ENCODE results near the gene KDM4E. TPM values are rescaled to one million over a fixed set of nuclear protein-coding genes. Genes with fewer than 3 reads are reported as not detected.
"Not testable (repeated sequence)": the region's sequence is repeated elsewhere in the genome, so short reads cannot be mapped to it uniquely, and the experiment has no call there.

Gene KDM4E
- under 1 TPM; 0.15 to 0.40 (median 0.23) TPM for polyA plus RNA-seq (ENCODE audit: insufficient read depth in 1 of 5, insufficient read length in 5 of 5, low replicate concordance in 1 of 5)
- long read RNA-seq, donor 1, result 0 reads
- long read RNA-seq, donor 2, result 0 reads
- long read RNA-seq, donor 3, result 0 reads
- long read RNA-seq, donor 4, result 0 reads
- long read RNA-seq, donor 5, result 0 reads
- long read RNA-seq, donor 6, result 0 reads
- long read RNA-seq, donor 7, result 0 reads
- long read RNA-seq, donor 8, result 0 reads

- DNase-seq, result no peak
Measured at GRCh38 chr11:95024958-95025357, at the start of gene KDM4E. Gene KDM4E (plus strand): TSS chr11:95025258. CDS start chr11:95025558, 300 bp downstream.

GRCh38 chr11:94975599-94975998 lies 49.5 kb upstream of the KDM4E start:
- DNase-seq, result no peak

DNA sequence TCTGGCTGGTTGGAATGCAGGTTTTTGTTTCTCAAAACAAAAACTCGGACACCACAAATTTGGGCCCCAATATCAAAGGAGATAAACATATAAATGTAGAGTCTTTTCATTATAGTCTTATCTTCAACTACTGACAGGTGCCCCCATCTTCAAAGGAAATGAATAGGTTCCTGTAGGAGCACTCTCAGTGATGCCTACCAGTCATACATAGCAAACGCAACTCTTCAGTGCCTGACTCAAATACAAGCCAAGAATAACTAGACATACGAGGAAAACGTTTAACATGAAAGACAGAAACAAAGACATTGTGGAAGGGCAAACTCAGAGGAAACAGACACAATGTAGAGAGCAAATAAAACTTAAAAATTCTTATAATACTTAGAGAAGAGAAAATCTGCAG lies 37.7 kb upstream of the KDM4E start:
- DNase-seq, result no peak

DNA sequence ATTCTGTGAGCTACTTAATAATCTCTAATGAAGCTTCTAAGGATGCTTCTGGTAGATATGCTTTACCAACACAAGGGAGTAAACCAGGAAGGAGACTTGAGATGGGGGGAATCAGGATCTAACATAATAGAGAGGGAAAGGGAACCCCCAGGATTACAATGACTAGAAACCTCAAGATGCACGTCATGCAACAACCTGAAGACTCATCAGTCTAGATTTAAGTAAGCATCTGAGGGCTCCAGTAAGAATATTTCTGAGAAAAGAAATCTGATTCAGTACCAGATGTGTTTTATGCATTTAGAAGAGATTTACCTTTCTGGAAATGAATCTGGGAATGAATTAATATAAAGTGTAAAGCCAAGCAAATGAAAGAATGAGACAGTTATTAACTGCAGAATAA lies 36.3 kb upstream of the KDM4E start:
- no peak for DNase-seq

- DNase-seq, result no peak
Measured at GRCh38 chr11:94993400-94993943, 31.6 kb upstream of the KDM4E start.

DNA sequence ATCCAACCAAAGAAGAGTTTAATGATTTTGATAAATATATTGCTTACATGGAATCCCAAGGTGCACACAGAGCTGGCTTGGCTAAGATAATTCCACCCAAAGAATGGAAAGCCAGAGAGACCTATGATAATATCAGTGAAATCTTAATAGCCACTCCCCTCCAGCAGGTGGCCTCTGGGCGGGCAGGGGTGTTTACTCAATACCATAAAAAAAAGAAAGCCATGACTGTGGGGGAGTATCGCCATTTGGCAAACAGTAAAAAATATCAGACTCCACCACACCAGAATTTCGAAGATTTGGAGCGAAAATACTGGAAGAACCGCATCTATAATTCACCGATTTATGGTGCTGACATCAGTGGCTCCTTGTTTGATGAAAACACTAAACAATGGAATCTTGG lies 27.6 kb upstream of the KDM4E start:
- no peak for DNase-seq

DNA sequence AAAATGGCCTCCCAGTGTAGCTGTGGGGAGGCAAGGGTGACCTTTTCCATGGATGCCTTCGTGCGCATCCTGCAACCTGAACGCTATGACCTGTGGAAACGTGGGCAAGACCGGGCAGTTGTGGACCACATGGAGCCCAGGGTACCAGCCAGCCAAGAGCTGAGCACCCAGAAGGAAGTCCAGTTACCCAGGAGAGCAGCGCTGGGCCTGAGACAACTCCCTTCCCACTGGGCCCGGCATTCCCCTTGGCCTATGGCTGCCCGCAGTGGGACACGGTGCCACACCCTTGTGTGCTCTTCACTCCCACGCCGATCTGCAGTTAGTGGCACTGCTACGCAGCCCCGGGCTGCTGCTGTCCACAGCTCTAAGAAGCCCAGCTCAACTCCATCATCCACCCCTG lies 26.8 kb upstream of the KDM4E start:
- no peak for DNase-seq

DNA sequence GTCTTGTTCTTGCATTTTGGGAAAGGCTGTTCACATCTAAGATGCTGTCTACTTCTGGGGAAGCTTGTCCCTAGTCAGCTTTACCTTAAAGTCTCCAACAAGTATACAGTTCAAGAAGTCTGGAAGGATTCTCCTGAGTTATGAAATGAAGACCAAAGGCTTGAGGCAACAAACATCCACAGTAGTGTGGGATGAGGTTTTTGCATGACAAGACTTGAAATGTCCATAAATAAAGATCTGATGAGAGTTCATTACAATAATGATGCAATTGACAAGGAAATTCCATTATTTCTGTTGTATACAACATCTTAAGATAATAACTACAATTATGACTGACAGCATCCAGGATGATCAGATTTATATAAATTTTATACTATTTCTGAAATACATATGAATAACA lies 21.3 kb upstream of the KDM4E start:
- DNase-seq, result no peak

DNA sequence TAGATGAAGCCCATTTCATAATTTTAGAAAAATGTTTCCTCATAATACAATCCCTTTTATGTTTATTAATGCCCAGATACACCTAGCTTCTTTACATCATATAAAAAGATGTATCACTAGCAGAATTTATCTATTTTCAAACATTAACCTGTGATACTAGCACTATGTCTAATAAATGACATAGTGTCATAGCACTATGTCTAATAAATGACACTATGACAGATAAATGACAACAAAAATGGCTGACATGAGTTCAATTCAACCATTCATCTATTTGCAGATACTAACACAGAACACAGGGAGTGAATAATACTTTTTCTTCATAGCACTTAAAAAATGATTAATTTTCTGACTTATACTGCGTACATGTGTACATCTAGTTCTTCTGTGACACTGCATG lies 19.4 kb upstream of the KDM4E start:
- no peak for DNase-seq

GRCh38 chr11:95011376-95011775 lies 13.7 kb upstream of the KDM4E start:
- no peak for DNase-seq

DNA sequence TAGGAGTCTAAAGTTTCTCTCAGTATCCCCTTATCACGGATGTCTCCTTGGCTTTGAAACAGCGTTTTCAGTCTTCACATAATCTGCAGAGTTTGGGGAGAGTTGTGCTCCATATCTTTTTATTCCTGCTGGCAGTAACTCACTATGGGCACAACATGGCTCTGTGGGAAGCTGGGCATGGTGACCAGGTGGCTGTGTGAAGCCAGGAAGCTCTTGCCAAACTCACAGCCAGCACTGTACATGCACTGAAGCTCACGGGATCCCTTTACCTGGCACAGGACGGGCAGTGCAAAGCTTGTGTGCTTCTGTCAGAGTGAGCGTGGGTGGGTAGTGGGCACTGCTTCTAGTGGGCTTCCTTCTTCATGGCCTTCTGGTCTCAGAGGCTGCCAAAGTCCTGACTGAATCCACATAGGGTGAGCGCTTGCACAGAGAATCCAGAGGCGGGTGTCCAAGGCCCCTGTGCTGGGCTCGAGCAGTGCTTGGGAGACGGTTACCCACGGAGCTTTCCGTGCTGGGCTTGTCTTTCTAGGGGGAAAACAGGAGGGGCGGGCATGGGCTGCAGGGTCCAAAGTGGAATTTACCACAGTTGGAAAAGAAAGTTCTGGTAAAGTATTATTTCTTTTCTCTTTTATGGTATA lies 10.8 kb upstream of the KDM4E start:
- DNase-seq, result no peak

DNA sequence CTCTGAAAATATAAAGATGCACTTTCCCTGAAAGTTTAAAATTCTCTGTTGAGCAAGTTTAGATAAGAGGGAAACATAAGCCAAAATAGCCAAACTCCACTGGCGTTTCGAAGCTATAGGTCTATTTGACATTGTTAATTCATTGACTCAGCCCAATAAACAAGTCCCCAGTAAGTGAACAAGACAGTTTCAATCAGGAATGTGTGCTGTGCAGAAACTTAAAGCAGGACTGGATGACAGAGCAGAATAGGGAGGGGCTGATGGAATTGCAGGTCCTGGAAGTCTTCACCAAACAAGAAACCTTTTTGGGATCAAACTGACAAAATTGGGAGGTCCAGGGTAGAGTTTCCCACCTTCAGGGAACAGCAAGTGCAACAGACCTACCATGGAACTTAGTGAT lies 8.9 kb upstream of the KDM4E start:
- no peak for DNase-seq

GRCh38 chr11:95021468-95021867 lies 3.6 kb upstream of the KDM4E start:
- DNase-seq, result not testable (repeated sequence)

- DNase-seq, result not testable (repeated sequence)
Measured at GRCh38 chr11:95025594-95025993, 536 bp downstream of the KDM4E start.

- no peak for DNase-seq
Measured at GRCh38 chr11:95028357-95028756, 3.3 kb downstream of the KDM4E start.

GRCh38 chr11:95033051-95033450 lies 8.0 kb downstream of the KDM4E start:
- DNase-seq, result no peak

DNA sequence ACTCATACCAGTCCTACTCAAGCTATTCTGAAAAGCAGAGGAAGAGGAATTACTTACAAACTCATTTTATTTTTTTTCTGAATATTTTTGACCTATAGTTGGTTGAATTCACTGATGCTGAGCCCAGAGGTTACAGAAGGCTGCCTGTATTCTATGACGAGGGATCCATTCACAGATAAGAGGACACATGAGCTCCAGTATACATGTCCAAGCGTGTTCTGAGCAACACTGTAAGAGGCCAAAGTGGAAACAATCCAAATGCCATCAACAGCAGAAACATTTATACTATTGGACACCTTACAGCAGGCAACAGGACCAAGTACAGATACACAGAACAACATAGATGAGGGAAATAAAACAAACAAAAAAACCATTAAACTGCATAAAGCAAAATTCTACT lies 10.3 kb downstream of the KDM4E start:
- no peak for DNase-seq

GRCh38 chr11:95037356-95038035 lies 12.4 kb downstream of the KDM4E start:
- peak in 1 of 2 donors; percentile 3 for DNase-seq

DNA sequence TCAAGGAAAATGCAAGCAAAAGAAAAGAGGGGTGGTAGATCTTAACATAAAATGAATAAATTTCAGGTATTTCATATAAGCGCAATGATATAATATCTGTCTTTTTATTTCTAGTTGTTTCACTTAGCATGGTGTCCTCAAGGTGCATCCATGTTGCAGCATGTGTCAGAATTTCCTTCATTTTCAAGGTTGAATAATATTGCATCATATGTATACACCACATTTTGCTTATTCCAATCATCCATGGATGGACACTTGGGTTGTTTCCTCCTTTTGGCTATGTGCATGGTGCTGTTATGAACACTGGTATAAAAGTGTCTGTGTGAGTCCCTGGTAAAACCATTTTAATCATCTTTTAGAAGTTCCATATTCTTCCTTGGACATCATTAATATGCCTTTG lies 17.2 kb downstream of the KDM4E start:
- no peak for DNase-seq

DNA sequence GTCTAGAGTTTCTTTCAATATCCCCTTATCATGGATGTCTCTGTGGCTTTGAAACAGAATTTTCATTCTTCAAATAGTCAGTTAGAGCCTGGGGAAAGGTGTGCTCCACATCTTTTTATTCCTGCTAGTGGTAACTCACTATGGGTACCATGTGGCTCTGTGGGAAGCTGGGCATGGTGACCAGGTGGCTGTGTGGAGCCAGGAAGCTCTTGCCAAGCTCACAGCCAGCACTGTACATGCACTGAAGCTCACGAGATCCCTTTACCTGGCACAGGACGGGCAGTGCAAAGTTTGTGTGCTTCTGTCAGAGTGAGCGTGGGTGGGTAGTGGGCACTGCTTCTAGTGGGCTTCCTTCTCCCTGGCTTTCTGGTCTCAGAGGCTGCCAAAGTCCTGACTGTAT lies 17.8 kb downstream of the KDM4E start:
- no peak for DNase-seq

DNA sequence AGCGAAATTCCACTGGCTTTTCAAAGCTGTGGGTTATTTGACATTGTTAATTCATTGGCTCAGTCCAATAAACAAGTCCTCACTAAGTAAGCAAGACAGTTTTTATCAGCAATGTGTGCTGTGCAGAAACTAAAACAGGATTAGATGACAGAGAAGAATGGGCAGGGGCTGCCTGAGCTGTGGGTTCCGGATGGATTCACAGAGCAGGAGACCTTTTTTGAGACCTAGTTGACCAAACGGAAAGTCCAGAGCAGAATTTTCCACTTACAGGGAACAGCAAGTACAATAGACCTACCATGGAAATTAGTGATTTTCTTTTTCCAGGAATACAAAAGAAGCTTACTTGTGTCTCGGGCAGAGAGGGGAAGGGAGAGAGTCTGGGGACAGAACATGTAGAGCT lies 19.0 kb downstream of the KDM4E start:
- DNase-seq, result no peak

GRCh38 chr11:95045812-95046211 lies 20.8 kb downstream of the KDM4E start:
- no peak for DNase-seq

DNA sequence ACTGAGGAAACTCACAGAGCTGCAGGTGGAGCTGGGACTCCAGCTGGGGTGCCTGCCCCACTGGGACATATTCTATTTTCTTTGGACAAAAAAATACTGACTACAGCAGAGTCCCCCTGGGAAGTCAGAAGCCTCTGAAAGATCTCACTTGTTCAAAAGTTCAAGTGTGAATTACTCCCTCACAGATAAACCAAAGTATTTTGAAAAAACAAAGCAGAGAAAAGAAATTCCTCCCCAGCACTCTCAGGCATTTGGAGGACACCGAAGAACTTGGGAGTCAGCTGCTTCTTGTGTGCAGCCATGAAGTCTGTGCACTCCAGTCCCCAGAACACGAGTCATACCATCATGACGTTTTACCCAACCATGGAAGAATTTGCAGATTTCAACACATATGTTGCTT lies 24.1 kb downstream of the KDM4E start, which contains the start of gene KDM4F:
Gene KDM4F, plus strand, starts transcription at position 301 of the 400 bp plus-strand sequence.
- not testable (repeated sequence) for DNase-seq
